HG02885 (cell line): ENCODE results near the gene RHOG.

Experiments used
- ATAC-seq: cut with Tn5 transposase; IDR thresholded peaks from one replicate; pipeline ENCODE4 v1.9.1; 2021; ENCODE audit warnings: mild to moderate bottlenecking; ENCODE audit not compliant: unreplicated experiment, poor library complexity

RHOG gene

DNA sequence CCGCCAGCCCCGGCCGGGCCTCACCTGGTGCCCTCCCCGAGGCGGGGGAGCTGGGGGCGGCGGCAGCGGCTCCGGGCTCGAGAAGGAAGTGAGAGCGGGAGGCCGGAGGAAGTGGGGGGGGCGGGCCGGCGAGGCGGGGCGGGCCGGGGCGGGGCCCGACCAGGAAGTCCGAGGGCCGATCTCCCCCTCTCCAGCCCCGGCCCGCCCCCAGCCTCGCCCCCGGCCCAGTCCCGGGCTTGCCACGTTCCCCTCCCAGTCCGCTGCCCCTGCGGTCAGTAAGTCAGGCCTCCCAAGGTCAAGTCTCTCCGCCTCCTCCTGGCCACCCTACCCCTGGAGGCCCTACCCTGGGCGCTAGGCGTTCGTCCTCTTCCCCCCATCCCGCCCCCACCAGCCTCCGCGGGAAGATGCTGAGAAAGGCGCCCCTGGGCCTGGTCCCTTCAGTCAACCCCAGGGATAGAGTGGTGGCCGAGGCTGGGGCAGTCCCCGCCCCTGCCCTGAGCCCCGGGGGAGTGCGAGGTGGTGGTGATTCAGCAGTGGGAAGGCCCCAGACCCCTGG is at the start of gene RHOG:
TSS of gene RHOG (minus strand) at position 90 of the 556 bp plus-strand sequence. CDS start 12,821 bp downstream, outside the sequence.
- ATAC-seq: peak; percentile 47

DNA sequence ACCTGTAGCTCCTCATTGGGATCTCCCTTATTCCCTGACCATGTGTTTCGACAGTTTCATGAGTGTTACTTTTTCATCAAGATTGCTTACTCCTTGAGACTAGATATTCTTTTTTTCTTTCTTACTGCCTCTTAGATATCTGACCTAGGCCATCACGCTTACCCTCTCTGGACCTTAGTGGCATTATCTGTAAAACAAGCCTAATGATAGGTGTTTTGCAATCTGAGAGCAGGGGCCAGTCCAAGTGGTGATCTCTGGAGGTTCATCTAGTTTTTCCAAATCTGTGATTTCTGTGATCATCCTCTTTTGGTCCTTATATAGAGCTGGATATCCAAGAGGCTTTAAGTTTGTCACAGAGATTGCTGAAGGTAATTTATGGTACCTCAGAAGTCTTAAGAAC is 49.3 kb upstream of the RHOG start:
- ATAC-seq: no peak

DNA sequence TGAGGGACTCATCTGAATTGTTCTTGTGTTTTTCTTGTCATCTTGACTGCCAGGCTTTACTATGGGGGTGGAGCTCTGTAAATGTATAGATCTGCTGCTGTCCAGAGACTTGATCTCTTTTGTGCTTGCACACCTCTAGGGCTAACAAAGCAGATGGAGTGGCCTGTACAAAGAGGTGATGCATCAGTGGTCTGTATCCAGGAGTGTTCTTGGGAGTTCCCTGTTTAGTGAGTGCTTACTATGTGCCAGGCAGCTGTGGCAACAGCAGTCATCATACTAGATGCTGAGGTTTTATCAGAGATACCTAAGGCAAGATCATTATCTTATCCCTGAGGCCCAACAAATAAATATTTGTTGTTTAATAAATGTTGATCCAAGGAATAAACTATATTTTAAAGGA is 48.1 kb upstream of the RHOG start:
- no peak for ATAC-seq

DNA sequence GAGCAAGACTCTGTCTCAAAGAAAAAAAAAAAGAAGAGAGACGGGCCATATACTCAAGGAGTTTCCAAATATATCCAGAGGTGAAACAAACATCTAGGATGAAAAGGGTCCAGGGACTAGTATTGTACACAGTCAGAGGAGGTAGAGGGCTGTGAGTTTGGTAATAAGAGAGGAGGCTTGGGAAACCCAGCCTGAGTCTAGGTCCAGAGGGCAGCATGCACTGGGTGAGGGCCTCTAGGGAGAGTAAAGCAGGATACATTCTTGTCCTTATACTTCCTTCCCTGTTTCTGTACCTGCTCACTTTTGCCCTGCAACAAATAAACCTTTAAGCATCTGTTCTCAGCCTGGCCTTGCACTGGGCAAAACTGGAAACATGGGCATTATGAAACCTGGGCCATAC is 46.2 kb upstream of the RHOG start:
- ATAC-seq: no peak

DNA sequence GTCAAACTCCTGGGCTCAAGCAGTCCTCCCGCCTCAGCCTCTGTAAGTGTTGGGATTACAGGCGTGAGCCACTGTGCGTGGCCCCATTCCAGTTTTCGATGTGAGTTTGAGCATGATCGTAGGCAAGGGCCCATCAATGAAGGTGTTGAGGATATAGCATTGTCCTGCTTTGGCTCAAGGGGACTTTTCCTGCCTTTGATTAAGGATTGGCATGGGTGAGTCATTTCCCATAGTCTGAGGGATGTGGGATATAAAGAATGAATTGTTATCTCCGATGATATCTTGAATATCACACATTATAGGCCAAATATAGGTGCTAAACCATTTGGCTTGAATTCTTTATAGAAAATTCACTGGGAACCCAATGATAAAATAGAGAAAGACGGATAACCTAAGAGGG is 45.1 kb upstream of the RHOG start:
- ATAC-seq: no peak

DNA sequence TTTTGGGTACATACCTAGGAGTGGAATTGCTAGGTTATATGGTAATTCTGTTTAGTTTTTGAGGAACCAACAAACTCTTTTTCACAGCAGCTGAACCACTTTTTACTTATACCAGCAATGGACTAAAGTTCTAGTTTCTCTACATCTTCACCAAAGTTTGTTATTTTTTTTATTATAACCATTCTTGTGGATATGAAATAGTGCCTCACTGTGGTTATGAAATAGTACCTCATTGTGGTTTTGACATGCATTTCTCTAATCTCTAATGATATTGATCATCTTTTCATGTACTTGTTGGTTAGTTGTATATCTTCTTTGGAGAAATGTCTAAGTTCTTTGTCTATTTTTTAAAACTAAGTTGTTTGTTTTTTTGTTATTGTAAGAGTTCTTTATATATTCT is 41.9 kb upstream of the RHOG start:
- no peak for ATAC-seq

DNA sequence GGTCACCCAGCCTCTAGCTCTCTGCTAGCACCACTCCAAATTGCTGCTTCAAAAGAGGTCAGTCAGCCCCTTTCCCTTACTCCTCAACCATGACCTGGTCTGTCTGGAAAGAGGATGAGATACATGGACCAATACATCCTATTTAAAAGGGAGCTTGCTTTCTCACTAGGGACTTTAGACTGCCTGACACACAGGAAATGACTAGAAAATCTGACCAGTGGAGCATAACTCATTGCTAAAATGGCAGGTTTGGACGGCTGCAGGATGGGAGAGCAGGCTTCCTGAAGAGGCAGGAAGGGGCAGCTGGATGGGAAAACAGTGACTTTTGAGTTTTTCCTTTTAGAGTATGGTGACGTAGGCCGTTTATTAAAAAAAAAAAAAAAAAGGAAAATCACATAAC is 40.0 kb upstream of the RHOG start:
- peak; percentile 53 for ATAC-seq

DNA sequence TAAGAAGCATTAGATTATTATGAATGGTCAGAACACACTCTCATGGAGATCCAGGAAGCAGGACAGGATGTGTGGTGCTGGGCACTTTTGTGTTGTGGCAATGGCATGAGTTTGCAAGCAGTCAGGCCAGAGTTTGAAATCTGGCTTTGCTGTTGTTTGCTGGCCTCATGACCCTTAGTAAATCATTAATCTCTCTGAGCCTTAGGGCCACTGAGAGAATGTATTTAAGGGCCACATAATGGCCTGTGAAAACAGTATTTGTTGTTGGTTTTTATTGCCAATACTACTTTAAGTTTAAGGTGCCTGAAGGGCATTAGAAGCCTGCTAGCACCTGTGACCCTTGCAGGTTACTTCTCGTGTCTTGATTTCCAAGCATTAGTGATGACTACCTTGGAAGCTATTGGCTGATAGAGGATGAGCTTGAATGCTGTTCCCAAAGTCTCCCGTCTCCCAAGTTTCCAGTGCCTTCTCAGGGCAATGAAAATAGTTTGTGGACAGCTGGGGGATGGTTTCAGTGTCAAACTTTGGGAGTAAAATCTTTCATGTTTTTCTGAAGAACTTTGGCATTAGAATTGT is 39.3 kb upstream of the RHOG start:
- ATAC-seq: peak; percentile 14

DNA sequence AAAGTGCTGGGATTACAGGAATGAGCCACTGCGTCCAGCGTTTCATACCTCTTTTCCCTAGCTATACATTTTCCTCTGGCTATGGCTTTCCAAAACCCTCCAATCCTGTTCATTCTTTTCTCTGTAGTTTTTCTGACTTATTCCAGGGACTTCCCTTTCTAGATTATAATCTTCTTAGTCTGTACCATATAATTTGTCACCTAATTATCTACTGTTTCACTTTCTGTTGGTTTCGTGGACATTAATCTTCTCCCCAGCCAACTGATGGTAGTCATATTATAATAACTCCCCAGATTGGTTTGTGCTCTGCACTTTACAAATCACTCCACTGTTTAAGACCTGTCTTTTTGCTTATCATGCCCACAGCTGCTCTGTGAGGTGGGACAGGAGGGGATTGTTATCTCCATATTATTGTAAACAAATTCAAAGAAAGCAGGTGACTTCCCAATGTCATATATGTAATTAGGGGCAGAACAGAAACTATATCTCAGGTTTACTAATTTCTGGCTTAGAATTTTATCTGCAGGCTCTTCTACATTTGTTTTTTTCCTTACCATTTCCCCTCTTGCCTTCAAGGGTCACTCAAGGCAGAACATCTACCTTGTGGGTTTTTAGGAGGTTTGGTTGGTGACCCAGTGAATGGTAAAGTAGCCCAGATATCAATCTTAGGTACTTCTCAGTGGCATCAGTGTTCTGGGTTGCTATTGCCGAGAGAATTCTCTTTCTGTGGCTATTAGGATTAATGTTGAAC is 38.6 kb upstream of the RHOG start:
- peak; percentile 33 for ATAC-seq

DNA sequence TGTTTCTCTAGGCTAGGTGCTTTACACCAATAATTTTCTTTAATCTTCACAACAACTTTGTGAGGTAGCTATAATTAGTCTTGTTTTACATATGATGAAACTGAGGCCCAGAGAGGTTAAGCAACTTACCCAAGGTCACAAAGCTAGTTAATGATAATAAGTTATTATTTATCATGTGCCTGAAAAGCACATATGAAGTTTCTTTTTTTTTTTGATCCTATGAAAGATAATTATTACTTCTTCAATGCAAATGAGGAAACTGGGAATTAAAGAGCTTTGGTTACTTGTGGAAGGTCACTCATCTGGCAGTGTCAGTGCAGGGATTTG is 37.5 kb upstream of the RHOG start:
- ATAC-seq: no peak

DNA sequence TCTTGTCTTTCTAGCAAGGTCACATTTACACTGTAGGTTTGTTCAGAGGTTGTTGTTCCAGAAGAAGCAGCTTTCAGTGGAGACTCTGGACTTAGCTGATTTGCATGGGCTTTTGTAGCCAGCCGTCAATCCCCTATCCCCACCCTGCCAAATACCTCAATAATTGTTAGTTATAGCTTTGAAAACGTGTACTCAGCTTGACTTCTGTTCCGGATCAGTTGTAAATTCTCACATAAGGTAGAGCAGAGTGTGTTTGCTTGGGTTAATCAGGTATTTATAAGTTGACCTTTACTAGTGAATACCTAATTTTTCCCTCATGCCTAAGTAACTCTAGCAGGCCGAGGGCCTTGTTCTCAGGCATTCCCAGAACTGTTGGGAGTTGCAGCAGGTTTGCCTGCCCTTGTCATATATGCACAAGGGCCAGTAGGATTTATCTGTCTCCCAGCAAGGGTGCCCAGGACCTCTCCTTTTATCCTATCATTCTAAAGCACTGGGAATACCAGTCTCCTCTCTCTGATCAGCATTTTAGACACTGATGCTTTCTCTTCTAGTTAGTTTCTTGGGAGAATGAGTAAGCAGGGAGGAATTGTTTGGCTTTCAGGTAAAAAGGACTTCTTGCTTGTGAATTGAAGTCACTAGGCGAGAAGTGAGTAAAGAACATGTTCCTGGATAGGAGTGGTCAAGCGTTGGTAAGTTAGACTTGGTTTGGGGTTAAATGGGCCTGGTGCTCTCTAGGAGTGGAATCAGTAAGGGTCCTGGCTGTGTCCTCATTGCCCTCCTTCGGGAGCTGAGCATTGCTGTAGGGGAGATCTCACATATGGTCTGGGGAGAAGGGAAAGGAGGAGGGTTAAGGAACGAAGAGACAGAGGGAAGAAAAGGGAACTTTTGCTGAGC is 36.9 kb upstream of the RHOG start:
- ATAC-seq: no peak

DNA sequence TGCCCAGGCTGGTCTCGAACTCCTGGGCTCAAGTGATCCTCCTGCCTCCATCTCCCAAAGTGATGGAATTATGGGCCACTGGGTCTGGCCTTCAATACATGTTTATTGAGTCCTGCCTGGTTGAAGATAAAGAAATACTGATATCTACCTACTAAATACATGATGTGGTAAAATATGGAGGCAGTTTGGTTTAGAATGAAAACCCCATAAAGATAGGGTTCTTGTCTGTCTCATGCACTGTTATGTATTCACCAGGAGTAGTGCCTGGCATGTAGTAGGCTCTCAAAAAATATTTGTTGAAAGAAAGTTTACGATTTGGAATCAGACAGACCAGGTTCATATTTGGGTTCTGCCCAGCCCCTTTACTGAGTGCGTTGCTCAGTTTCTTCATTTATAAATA is 35.9 kb upstream of the RHOG start:
- ATAC-seq: no peak

DNA sequence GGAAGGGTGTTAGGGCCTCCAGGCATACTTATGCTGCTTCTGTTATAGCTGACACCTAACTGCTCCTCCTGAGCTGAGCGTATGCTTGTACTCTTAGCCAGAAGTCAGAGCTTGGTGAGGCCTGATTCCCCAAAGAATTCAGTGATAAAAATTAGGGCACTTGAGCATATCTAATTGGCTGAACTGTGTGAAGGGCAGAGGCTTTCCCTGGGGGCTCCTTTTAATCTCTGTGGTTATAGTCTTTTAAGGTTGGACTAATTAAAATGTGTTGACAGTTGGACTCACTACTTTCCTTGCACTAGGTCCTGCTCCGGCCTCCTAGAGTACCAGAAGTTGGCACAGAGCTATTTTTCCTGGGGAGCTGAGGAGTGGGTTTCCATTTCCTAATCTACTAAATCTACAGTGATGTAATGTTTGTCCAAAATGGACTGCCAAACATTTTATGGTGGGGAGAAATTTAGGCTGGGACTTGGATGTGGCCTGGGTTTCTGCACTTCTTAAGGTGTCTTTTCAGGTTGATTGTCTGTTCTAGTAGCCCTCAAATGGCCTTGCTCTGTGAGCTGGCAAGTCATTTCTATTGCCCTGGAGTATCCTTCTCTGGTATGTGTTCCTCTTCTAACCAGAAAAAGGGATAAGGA is 33.1 kb upstream of the RHOG start:
- ATAC-seq: no peak

DNA sequence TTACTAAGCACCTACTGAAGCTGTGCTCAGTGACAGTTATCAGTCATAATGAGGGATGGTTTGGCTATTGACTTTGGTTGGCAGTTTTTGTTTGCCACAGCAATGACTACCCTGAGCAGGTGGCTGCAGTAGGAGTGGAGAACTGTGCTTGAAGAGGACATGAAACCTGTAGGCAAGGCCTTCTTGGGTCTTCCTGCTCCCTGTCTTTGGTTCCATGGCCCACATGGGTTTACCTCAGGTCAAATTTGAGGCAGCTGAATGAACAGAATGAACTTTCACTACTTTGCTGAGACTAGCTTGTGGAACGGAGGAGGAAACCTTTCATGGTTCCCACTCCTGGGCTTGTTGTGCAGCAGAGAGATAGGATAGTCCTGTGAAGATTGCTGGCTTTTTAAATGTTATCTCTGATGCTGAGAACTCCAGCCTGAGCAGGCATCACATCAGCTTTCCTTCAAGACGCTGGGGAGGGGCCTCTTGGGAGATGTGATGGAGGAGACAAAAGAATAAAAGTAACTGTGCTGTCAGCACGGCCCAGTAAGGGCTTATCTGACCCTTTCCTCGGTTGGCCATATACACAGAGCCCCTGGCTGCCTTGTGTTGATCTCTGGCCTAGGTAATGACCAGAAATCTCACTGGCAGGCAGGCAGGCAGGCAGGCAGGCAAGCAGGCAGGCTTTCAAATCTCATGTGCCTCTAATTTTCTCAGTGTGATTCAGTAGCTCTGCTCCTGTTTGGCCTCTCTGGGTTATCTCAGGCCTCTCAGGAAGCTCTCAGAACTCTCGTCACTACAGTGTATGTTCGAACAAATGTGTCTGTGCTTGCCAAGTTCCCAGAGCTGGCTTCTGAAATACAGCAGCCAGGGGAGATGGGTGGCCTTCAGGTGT is 26.7 kb upstream of the RHOG start:
- ATAC-seq: peak; percentile 60

DNA sequence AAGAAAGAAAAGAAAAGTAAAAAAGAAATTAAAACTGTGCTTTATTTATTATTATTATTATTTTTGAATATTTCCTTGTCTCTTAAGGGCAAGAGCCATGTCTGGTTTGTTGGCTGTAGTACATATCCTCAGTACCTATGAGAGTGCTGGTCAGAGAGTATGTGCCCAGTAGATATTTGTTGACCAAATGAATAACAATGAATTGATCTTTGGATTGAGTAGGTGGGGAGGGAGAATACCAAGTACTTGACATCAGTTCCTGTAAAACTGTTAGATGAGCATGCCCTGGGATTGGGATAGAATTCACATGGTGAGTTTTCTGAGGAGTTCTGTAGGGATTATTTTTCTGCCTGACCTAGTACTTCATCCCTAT is 26.1 kb upstream of the RHOG start:
- no peak for ATAC-seq

DNA sequence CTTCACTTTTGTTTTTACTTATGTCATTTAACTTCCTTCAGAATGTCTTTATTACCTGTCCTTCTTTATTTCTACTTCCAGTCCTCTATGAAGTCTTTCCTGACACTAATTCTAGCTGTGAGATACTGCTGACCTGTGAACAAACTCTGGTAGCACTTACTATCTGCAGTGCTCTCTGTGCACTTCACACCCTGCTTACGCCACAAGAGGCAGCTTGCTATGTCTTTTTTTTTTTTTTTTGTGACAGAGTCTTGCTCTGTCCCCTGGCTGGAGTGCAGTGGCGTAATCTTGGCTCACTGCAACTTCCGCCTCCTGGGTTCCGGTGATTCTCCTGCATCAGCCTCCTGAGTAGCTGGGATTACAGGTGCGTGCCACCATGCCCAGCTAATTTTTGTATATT is 25.4 kb upstream of the RHOG start:
- no peak for ATAC-seq

DNA sequence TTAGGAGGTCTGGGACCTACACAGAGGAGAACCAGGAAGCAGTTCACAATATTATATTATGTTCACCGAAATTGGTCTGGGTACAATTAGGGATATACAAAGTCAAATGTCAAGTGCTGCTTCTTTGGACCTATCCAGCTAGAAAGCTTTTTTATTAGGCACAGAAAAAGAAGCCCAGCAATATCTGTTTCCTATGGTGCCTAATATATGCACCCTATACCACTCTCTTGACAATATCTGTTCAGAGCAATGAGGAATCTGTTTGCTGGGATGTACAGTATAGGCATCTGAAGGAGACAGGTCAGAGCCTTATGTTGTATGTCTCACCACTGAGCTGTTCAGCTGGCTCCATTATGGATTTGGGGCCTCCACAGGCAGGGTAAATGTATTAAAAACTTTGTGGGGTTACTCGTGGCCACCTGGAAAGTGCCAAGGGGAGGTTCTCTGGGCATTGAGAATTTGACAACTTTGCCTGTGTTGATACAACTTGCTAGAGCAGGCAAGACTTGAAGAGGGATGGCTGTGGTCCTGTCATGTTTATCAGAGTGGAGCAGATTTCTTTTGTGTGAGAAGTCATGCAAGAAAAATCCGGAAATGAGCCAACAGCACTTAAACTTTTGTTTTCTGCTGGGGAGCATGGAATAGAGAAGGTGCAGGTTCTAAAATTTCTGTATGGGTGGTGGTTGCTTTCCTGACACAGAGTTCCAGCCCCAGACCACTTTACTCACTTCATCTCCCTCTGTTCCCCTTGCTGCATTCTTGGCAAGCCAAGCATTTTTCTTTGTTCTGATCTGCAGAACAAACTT is 24.8 kb upstream of the RHOG start:
- peak; percentile 41 for ATAC-seq

DNA sequence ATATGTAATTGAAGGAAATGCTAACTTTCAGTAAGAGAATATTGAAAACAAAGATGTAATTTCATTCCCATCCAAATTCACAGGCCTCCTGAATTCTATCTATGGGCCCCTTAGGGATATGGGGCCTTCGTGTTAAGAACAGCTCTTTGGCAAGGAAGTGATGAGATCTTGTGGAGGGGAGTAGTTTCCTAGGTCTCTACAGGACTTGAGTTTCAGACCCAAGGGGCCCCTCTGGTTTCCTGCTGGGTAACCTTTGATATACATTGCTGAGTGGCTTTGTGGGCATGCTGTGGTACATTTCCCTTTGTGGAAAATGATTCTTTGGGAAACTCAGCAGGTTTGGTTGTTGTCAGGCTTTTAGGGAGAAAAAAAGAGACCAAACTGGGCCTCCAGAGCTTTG is 20.9 kb upstream of the RHOG start:
- no peak for ATAC-seq

DNA sequence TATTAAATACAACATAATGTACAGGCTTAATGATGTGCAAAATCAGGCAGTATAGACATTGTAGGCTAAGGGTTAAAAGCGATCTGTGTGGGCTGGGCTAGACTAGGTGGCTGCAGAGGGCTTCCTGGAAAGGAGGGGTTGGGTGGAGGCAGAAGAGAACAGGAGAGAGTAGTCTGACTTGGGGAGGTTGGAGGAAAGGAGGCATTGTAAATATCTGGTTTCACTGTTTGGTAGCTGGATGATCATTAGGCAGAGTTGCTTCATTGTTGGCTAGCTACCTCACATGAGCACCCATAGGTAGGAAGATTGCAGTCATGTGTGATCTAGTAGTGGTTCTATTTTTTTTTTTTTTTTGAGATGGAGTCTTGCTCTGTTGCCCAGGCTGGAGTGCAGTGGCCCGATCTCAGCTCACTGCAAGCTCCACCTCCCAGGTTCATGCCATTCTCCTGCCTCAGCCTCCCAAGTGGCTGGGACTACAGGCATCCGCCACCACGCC is 20.2 kb upstream of the RHOG start:
- ATAC-seq: peak; percentile 31
